8988T (cell line): ENCODE measurements around the gene SLC6A16.

Experiments
- DNase-seq: peaks from one replicate; pipeline ENCODE4 v3.0.0; 2011

Gene SLC6A16

GRCh38 chr19:49264258-49264657, 60.7 kb downstream of the SLC6A16 start:
- DNase-seq: no peak

- DNase-seq: no peak
Observed at GRCh38 chr19:49261602-49262001, 63.4 kb downstream of the SLC6A16 start.

GRCh38 chr19:49256691-49257090, 68.3 kb downstream of the SLC6A16 start:
- DNase-seq: no peak

- no peak for DNase-seq
Observed at GRCh38 chr19:49255674-49256073, 69.3 kb downstream of the SLC6A16 start.

- no peak for DNase-seq
Observed at GRCh38 chr19:49249933-49250332, 75.1 kb downstream of the SLC6A16 start.

GRCh38 chr19:49247676-49248075, 77.3 kb downstream of the SLC6A16 start:
- no peak for DNase-seq

GRCh38 chr19:49244256-49244655, 80.7 kb downstream of the SLC6A16 start:
- no peak for DNase-seq

GRCh38 chr19:49243726-49244125, 81.3 kb downstream of the SLC6A16 start:
- no peak for DNase-seq

GRCh38 chr19:49243129-49243528, 81.9 kb downstream of the SLC6A16 start:
- DNase-seq: no peak

- no peak for DNase-seq
Observed at GRCh38 chr19:49241769-49242168, 83.2 kb downstream of the SLC6A16 start.
